SK-N-MC (cell line): ENCODE measurements around the gene IGFL1.
"Not testable (repeated sequence)": the region's sequence is repeated elsewhere in the genome, so short reads cannot be mapped to it uniquely, and the experiment has no call there.

Experiments
- EZH2 ChIP-seq: fragments of 200-600 bp; sonication (generic); IDR thresholded peaks from one replicate; pipeline ENCODE4 v1.6.1; 2017; ENCODE audit warnings: antibody characterized with exemption
- FOXP2 ChIP-seq: optimal IDR thresholded peaks from 2 replicates; pipeline ENCODE3; 2011; ENCODE audit warnings: mild to moderate bottlenecking, moderate library complexity; ENCODE audit not compliant: insufficient read depth; ENCODE audit errors: extremely low read length, control extremely low read depth
- POLR2AphosphoS5 ChIP-seq: IDR thresholded peaks from 2 replicates; pipeline ENCODE4 v1.6.1; 2012; ENCODE audit warnings: mild to moderate bottlenecking, low read depth, low read length, borderline replicate concordance

DNA sequence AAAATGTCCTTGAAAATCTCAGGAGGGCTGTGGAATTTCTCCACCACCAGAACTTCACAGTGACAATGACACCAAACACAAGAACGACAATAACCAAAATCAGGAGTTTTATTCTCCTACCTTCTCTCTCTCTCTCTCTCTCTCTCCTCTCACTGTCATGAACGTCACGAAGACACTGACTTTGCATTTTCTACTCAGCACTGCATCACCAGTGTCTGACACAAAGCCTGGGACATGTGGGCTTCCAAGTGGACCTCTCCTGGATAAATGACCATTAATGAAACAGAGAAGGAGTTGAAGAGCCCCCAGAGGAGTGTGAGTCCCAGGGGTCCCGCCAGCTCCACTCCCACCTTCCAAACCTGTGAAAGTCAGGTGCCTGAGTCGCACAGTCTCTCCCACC lies 16.9 kb upstream of the IGFL1 start:
- TF ChIP-seq EZH2, POLR2AphosphoS5, FOXP2: not testable (repeated sequence)
